ENCODE results near the gene MTCL3.
A peak's percentile ranks its signal among the peaks of the same experiment; 100 is the strongest.

The MTCL3 gene

GRCh38 chr6:127515234-127515793, 3.8 kb downstream of the MTCL3 start:
- no peak for DNase-seq (ENCODE audit: low spot score)

GRCh38 chr6:127514773-127515227, 4.3 kb downstream of the MTCL3 start:
- no peak for DNase-seq (ENCODE audit: low spot score)

GRCh38 chr6:127514179-127514772, 4.9 kb downstream of the MTCL3 start:
- DNase-seq (ENCODE audit: low spot score), result no peak

- DNase-seq (ENCODE audit: low spot score), result no peak
Measured at GRCh38 chr6:127513425-127513824, 5.7 kb downstream of the MTCL3 start.

- DNase-seq (ENCODE audit: low spot score), result no peak
Measured at GRCh38 chr6:127510876-127511275, 8.3 kb downstream of the MTCL3 start.

GRCh38 chr6:127506894-127507293, 12.2 kb downstream of the MTCL3 start:
- DNase-seq (ENCODE audit: low spot score), result no peak

- DNase-seq (ENCODE audit: low spot score), result no peak
Measured at GRCh38 chr6:127503022-127503421, 16.1 kb downstream of the MTCL3 start.

GRCh38 chr6:127497410-127497809, 21.7 kb downstream of the MTCL3 start:
- DNase-seq (ENCODE audit: low spot score), result no peak

- no peak for DNase-seq (ENCODE audit: low spot score)
Measured at GRCh38 chr6:127496471-127496870, 22.7 kb downstream of the MTCL3 start.

GRCh38 chr6:127494240-127494767, 24.8 kb downstream of the MTCL3 start:
- no peak for DNase-seq (ENCODE audit: low spot score)

GRCh38 chr6:127489248-127489647, 29.9 kb downstream of the MTCL3 start:
- DNase-seq (ENCODE audit: low spot score), result no peak

GRCh38 chr6:127486934-127487333, 32.2 kb downstream of the MTCL3 start:
- DNase-seq (ENCODE audit: low spot score), result no peak

GRCh38 chr6:127484212-127484863, 34.8 kb downstream of the MTCL3 start:
- peak; percentile 32 for DNase-seq (ENCODE audit: low spot score)

GRCh38 chr6:127483399-127484055, 35.6 kb downstream of the MTCL3 start:
- DNase-seq (ENCODE audit: low spot score), result no peak

GRCh38 chr6:127482325-127482724, 36.8 kb downstream of the MTCL3 start:
- no peak for DNase-seq (ENCODE audit: low spot score)

- DNase-seq (ENCODE audit: low spot score), result peak; percentile 94
Measured at GRCh38 chr6:127481628-127482027, 37.5 kb downstream of the MTCL3 start.

- DNase-seq (ENCODE audit: low spot score), result peak; percentile 54
Measured at GRCh38 chr6:127481111-127481510, 38.0 kb downstream of the MTCL3 start.

GRCh38 chr6:127477658-127478057, 41.5 kb downstream of the MTCL3 start:
- DNase-seq (ENCODE audit: low spot score), result no peak

GRCh38 chr6:127475823-127476176, 43.3 kb downstream of the MTCL3 start:
- no peak for DNase-seq (ENCODE audit: low spot score)

- no peak for DNase-seq (ENCODE audit: low spot score)
Measured at GRCh38 chr6:127475135-127475822, 43.9 kb downstream of the MTCL3 start.

GRCh38 chr6:127471379-127472255, 47.5 kb downstream of the MTCL3 start:
- peak; percentile 30 for DNase-seq (ENCODE audit: low spot score)

All from A172 (cell line).